ENCODE data around the gene ADAMTSL1. TPM values are rescaled to one million over a fixed set of nuclear protein-coding genes. Genes with fewer than 3 reads are reported as not detected.

Gene ADAMTSL1
- polyA plus RNA-seq, 2 of the 4 experiments (the other 2 are of a cell fraction), result 0.03 TPM; not detected in 1

- TF ChIP-seq RFX5 (IDR thresholded peaks at IDR 0.05) (no peak), EHF (CRISPR knock-in tag; IDR thresholded peaks at IDR 0.05) (no peak), TP53 (CRISPR knock-in tag; IDR thresholded peaks at IDR 0.05) (no peak), POLR2A (IDR thresholded peaks at IDR 0.05; ENCODE audit: low read length) (no peak), REST (IDR thresholded peaks at IDR 0.05) (no peak), MAX (IDR thresholded peaks at IDR 0.05) (no peak), BCL3 (IDR thresholded peaks at IDR 0.05) (no peak), RCOR1 (IDR thresholded peaks at IDR 0.05; ENCODE audit: low read depth, low read length) (no peak), BHLHE40 (IDR thresholded peaks at IDR 0.05; ENCODE audit: low read depth, low read length) (no peak), KDM1A (IDR thresholded peaks at IDR 0.05; ENCODE audit: low read depth) (no peak), TFCP2L1 (CRISPR knock-in tag; IDR thresholded peaks at IDR 0.05) (no peak), PHF8 (IDR thresholded peaks at IDR 0.05; ENCODE audit: borderline replicate concordance, low read depth) (no peak), CHD4 (IDR thresholded peaks at IDR 0.05; ENCODE audit: borderline replicate concordance) (no peak), CBX2 (IDR thresholded peaks at IDR 0.05; ENCODE audit: borderline replicate concordance, low read depth) (no peak), MYC (IDR thresholded peaks at IDR 0.05; ENCODE audit: borderline replicate concordance, low read length) (no peak), HES2 (IDR thresholded peaks at IDR 0.05) (no peak), POLR2AphosphoS2 (conservative IDR thresholded peaks at IDR 0.05; ENCODE audit: low read length) (no peak)
- TF ChIP-seq, protein P1, sequence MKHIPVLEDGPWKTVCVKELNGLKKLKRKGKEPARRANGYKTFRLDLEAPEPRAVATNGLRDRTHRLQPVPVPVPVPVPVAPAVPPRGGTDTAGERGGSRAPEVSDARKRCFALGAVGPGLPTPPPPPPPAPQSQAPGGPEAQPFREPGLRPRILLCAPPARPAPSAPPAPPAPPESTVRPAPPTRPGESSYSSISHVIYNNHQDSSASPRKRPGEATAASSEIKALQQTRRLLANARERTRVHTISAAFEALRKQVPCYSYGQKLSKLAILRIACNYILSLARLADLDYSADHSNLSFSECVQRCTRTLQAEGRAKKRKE (CRISPR knock-in tag; IDR thresholded peaks at IDR 0.05; ENCODE audit: low read depth), result no peak
- TF ChIP-seq, protein P2, sequence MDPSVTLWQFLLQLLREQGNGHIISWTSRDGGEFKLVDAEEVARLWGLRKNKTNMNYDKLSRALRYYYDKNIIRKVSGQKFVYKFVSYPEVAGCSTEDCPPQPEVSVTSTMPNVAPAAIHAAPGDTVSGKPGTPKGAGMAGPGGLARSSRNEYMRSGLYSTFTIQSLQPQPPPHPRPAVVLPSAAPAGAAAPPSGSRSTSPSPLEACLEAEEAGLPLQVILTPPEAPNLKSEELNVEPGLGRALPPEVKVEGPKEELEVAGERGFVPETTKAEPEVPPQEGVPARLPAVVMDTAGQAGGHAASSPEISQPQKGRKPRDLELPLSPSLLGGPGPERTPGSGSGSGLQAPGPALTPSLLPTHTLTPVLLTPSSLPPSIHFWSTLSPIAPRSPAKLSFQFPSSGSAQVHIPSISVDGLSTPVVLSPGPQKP (IDR thresholded peaks at IDR 0.05; ENCODE audit: low read depth, low read length), result no peak
- Histone ChIP-seq H3K27ac (no peak overlapping the region), H3K4me1 (no peaks in the 10 kb centered on the region), H3K4me2 (no peak overlapping the region), H3K4me3 (no peak overlapping the region), H3K9me3 (no peaks in the 10 kb centered on the region)
- ATAC-seq (no peak), FAIRE-seq (no peak), DNase-seq (ENCODE audit: low read depth in 1 of 2, low spot score in 1 of 2) (no peak)
- WGBS (ENCODE audit: missing lambda C conversion rate), result 43% methylated on average over 4 of the region's 4 CpGs
- POLR2A ChIA-PET, result no interaction called here
- CTCF ChIA-PET, result no interaction called here
Measured at GRCh38 chr9:18705796-18706392, 231.9 kb downstream of the ADAMTSL1 start.

DNA sequence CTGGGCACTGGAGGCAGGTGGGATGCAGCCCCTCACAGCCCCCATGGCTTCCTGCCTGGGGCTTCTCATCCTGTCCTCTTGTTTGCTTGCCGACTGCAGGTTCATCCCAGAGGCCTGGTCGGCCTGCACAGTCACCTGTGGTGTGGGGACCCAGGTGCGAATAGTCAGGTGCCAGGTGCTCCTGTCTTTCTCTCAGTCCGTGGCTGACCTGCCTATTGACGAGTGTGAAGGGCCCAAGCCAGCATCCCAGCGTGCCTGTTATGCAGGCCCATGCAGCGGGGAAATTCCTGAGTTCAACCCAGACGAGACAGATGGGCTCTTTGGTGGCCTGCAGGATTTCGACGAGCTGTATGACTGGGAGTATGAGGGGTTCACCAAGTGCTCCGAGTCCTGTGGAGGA is 232.7 kb downstream of the ADAMTSL1 start:
- POLR2A ChIA-PET, result no interaction called here
- WGBS (ENCODE audit: missing lambda C conversion rate), result 38% methylated on average over 11 of the region's 11 CpGs
- H3K4me2 ChIP-seq, result no peak overlapping the region
- CTCF ChIA-PET, result no interaction called here
- H3K4me1 ChIP-seq, result no peaks in the 10 kb centered on the region
- TF ChIP-seq, protein P2 (IDR thresholded peaks at IDR 0.05; ENCODE audit: low read depth, low read length), result no peak
- TF ChIP-seq, protein P1 (CRISPR knock-in tag; IDR thresholded peaks at IDR 0.05; ENCODE audit: low read depth), result no peak
- TF ChIP-seq NFE2L2 (conservative IDR thresholded peaks at IDR 0.05; ENCODE audit: low read length), result no peak
- TF ChIP-seq CHD4 (IDR thresholded peaks at IDR 0.05; ENCODE audit: borderline replicate concordance), result no peak
- no peak for TF ChIP-seq JUN (IDR thresholded peaks at IDR 0.05)
- TF ChIP-seq BHLHE40 (IDR thresholded peaks at IDR 0.05; ENCODE audit: low read depth, low read length), result no peak
- no peak for FAIRE-seq
- DNase-seq (ENCODE audit: low read depth in 1 of 2, low spot score in 1 of 2), result no peak
- no peak overlapping the region for H3K4me3 ChIP-seq
- H3K27ac ChIP-seq, result no peak overlapping the region
- no peaks in the 10 kb centered on the region for H3K9me3 ChIP-seq
- ATAC-seq, result no peak
